ENCODE measurements around the gene STAMBPL1. TPM values are rescaled to one million over a fixed set of nuclear protein-coding genes. Genes with fewer than 3 reads are reported as not detected.

The STAMBPL1 gene
- total RNA-seq (2022; extraction: Qiagen RNA extraction) = 23.1 to 27.7 TPM (median 25.4 TPM) in 5 replicates

DNA sequence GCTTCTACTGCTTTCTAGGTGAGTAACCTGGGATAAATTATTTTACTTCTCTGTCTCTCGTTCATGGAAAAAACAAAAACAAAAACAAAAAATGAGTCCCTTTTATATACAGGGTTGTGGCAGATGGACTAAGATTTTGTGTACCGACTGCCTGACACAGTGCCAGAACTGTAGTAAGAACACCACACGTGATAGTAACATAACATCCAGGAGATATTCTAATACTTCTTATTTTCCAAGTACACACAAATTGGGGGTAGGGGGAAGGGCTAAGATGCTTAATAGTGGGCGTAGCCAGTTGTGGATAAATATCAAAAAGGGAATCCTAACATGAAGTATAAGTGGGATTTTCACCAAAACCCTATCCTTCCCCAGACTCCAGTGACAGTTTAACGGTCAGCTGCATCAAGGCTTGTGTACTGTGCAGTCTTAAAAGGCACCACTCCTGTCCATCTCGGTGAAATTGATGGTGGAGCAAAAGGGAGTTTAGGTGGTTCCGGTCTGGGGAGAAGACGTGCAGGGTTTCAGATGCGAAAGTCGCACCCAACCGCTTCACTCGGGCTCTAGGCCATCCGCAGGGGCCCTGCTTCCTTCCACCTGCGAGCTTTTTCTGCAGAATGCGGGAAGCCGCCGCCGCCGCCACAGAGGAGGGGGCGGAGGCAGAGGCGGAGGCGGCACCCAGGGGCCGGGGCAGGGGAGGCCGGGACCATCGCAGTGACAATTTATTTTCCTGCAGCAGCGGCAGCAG, at the start of gene STAMBPL1:
STAMBPL1 (plus strand) TSS at position 712 of the 748 bp plus-strand sequence. CDS start 21,464 bp downstream, outside the sequence.

DNA sequence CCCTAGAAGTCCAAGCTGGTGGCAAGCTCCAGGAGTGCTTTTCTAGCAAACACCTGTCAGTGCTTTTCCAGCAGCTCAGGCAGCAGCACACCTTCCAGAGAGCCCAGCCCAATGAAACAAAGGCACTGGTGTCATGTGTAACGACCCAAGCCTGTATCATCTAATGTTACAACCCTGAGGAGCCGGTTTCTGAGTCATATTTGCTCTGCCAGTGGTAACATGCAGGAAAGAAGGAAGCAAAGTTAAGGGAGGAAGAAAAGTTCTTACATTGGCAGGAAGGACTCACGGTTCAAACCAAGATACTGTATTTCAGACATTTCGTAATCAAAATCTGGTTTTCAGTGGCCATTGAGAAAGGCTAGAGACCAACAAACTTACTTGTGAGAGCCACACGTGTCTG, 28.3 kb upstream of the STAMBPL1 start, which contains the start of gene ANKRD22:
ANKRD22 (minus strand) TSS at position 139 of the 400 bp plus-strand sequence. CDS start 237 bp downstream, outside the sequence.

DNA sequence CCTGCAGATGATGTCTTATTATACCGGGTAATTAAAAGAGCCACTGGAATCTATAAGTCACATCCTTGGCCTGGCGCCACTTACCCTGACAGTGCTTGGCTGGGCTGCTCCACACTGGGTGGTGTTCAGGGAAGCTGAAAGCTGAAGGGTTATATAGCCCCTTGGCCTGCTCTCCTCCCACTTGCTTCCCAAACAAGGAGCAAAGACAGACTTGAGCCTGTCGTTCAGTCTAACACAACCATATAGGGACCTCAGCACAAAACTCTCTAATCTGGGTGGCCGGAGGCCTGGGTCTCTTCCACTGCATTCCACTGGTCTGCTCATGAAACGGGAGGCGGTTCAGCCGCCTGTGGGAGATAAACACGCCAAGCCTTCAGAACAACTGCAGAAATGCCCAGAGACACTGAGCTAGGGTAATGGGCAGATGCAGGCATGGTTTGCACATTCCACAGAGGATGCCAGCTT, 72.6 kb downstream of the STAMBPL1 start, which contains the start of gene ACTA2:
ACTA2 (minus strand) TSS at position 127 of the 465 bp plus-strand sequence. CDS start 3,843 bp downstream, outside the sequence.

Other genes with a start within 250 kb of the STAMBPL1 start
- not detected in 5 replicates for gene LIPF, start 215.8 kb upstream of the STAMBPL1 start, total RNA-seq (2022; extraction: Qiagen RNA extraction)
- gene LIPK, start 174.0 kb upstream of the STAMBPL1 start, total RNA-seq (2022; extraction: Qiagen RNA extraction) = not detected in 5 replicates
- gene LIPN, start 120.2 kb upstream of the STAMBPL1 start, total RNA-seq (2022; extraction: Qiagen RNA extraction) = not detected in 5 replicates
- gene LIPM, start 77.5 kb upstream of the STAMBPL1 start, total RNA-seq (2022; extraction: Qiagen RNA extraction) = not detected in 5 replicates
- gene ANKRD22, start 28.4 kb upstream of the STAMBPL1 start, total RNA-seq (2022; extraction: Qiagen RNA extraction) = 0.31 to 0.40 TPM (median 0.37 TPM) in 5 replicates
- gene ACTA2, start 72.5 kb downstream of the STAMBPL1 start, total RNA-seq (2022; extraction: Qiagen RNA extraction) = 17.2 to 21.9 TPM (median 18.9 TPM) in 5 replicates
- gene FAS, start 110.6 kb downstream of the STAMBPL1 start, total RNA-seq (2022; extraction: Qiagen RNA extraction) = 28.6 to 38.2 TPM (median 30.3 TPM) in 5 replicates

Measured in A549 treated with AZD2906 at 1 μM for 4 hours (cell line).